ENCODE measurements around the gene ENOX1.

ENOX1 gene

GRCh38 chr13:43271152-43271551 lies 515.6 kb downstream of the ENOX1 start:
- no peak for DNase-seq

GRCh38 chr13:43270130-43270830 lies 516.5 kb downstream of the ENOX1 start:
- no peak for DNase-seq

- no peak for DNase-seq
Observed at GRCh38 chr13:43269037-43269481, 517.7 kb downstream of the ENOX1 start.

GRCh38 chr13:43268632-43269031 lies 518.1 kb downstream of the ENOX1 start:
- no peak for DNase-seq

- DNase-seq: peak; percentile 2
Observed at GRCh38 chr13:43267916-43268315, 518.9 kb downstream of the ENOX1 start.

GRCh38 chr13:43266936-43267615 lies 519.7 kb downstream of the ENOX1 start:
- DNase-seq: no peak

GRCh38 chr13:43265028-43265427 lies 521.7 kb downstream of the ENOX1 start:
- DNase-seq: no peak

GRCh38 chr13:43264458-43264857 lies 522.3 kb downstream of the ENOX1 start:
- DNase-seq: no peak

GRCh38 chr13:43263047-43263446 lies 523.7 kb downstream of the ENOX1 start:
- DNase-seq: no peak

GRCh38 chr13:43260999-43261398 lies 525.8 kb downstream of the ENOX1 start:
- no peak for DNase-seq

- no peak for DNase-seq
Observed at GRCh38 chr13:43258771-43259170, 528.0 kb downstream of the ENOX1 start.

GRCh38 chr13:43257765-43258164 lies 529.0 kb downstream of the ENOX1 start:
- DNase-seq: no peak

GRCh38 chr13:43251961-43252360 lies 534.8 kb downstream of the ENOX1 start:
- no peak for DNase-seq

- no peak for DNase-seq
Observed at GRCh38 chr13:43246382-43246781, 540.4 kb downstream of the ENOX1 start.

GRCh38 chr13:43245374-43245964 lies 541.3 kb downstream of the ENOX1 start:
- DNase-seq: no peak

GRCh38 chr13:43244481-43244880 lies 542.3 kb downstream of the ENOX1 start:
- no peak for DNase-seq

- no peak for DNase-seq
Observed at GRCh38 chr13:43243711-43244110, 543.1 kb downstream of the ENOX1 start.

GRCh38 chr13:43242040-43242439 lies 544.7 kb downstream of the ENOX1 start:
- no peak for DNase-seq

- DNase-seq: no peak
Observed at GRCh38 chr13:43240278-43240677, 546.5 kb downstream of the ENOX1 start.

GRCh38 chr13:43239275-43239840 lies 547.4 kb downstream of the ENOX1 start:
- DNase-seq: no peak

- DNase-seq: no peak
Observed at GRCh38 chr13:43238341-43239083, 548.3 kb downstream of the ENOX1 start.

- no peak for DNase-seq
Observed at GRCh38 chr13:43237616-43238015, 549.2 kb downstream of the ENOX1 start.

- no peak for DNase-seq
Observed at GRCh38 chr13:43235028-43235427, 551.7 kb downstream of the ENOX1 start.
